K562 (cell line): ENCODE measurements around the gene NRXN3. TPM values are rescaled to one million over a fixed set of nuclear protein-coding genes. Genes with fewer than 3 reads are reported as not detected.

Source experiments
- ATAC-seq: fragments of 200-7000 bp; cut with Tn5 transposase; 3 replicates; pipeline ENCODE4 v1.9.1; 2020; ENCODE audit warnings: moderate library complexity
- BruUV-seq: library from RNA; stranded (reverse); fragments of 400-500 nt; replicated peaks from 2 replicates; lab custom pipeline; 2021; lab: Mats Ljungman, UMichigan
- CTCF ChIA-PET: fragments of 300-600 bp; formaldehyde crosslinking; extraction: SDS; loops from one replicate; lab custom pipeline; 2021; ENCODE audit warnings: low intra/inter-chr PET ratio; lab: Yijun Ruan, JAX
- POLR2A ChIA-PET: fragments of 300-600, 350-650 bp; sonication (Branson Sonifier 250); formaldehyde crosslinking; extraction: SDS; loops from one replicate; lab custom pipeline; 2021; ENCODE audit warnings: antibody characterized with exemption, inconsistent platforms; lab: Yijun Ruan, JAX
- DNase-seq, 4 experiments: peaks; one replicate each; pipeline versions ENCODE4 v3.0.0 to v3.0.0-alpha.2; 2011 to 2018; ENCODE audit warnings: low spot score in 3 of 4, mixed read lengths in 3 of 4; ENCODE audit errors: extremely low read depth in 1 of 4
- FAIRE-seq: peaks from 2 replicates; lab custom pipeline; 2011; peaks lifted over from hg19 to GRCh38; lab: Jason Lieb, UNC
- H2AFZ ChIP-seq: 2 replicates; pipeline ENCODE4 v1.6.0; 2011; ENCODE audit warnings: low read depth, low read length, control low read depth, inconsistent platforms
- H3K27ac ChIP-seq: fragments of 200-600 bp; 3 replicates; pipeline ENCODE4 v1.8.0; 2011; ENCODE audit warnings: low read depth, mild to moderate bottlenecking, control low read depth, inconsistent platforms, low read length, moderate library complexity, mixed read lengths; ENCODE audit errors: extremely low read depth
- H3K27me3 ChIP-seq, 2 experiments: fragments of 300-600 bp in 1 of 2; 2 replicates in 1 of 2; 3 replicates in 1 of 2; pipeline versions ENCODE4 v1.6.0 to v1.8.0; 2011; ENCODE audit warnings: inconsistent platforms in 2 of 2, low read length in 2 of 2, mild to moderate bottlenecking in 1 of 2, mixed read lengths in 1 of 2, moderate library complexity in 1 of 2; ENCODE audit not compliant: control insufficient read depth in 2 of 2, insufficient read depth in 2 of 2
- H3K36me3 ChIP-seq: fragments of 300-600 bp; 3 replicates; pipeline ENCODE4 v1.8.0; 2011; ENCODE audit warnings: mild to moderate bottlenecking, low read length, inconsistent platforms; ENCODE audit not compliant: control insufficient read depth, insufficient read depth
- H3K4me1 ChIP-seq, 2 experiments: fragments of 200-600 bp in 1 of 2; replicated peaks in 1 of 2; 2 replicates in 1 of 2; 3 replicates in 1 of 2; pipeline versions ENCODE4 v1.5.1 to v1.8.0; 2011; ENCODE audit warnings: inconsistent platforms in 2 of 2, low read length in 2 of 2, mild to moderate bottlenecking in 1 of 2, mixed read lengths in 1 of 2, moderate library complexity in 1 of 2; ENCODE audit not compliant: control insufficient read depth in 2 of 2, insufficient read depth in 2 of 2
- H3K4me2 ChIP-seq: 2 replicates; pipeline ENCODE4 v1.6.1; 2011; ENCODE audit warnings: low read length, control low read depth, inconsistent platforms, mixed read lengths; ENCODE audit not compliant: insufficient read depth
- H3K4me3 ChIP-seq: fragments of 200-600 bp; sonication (generic), shearing (Covaris generic); 2 replicates; pipeline ENCODE4 v1.5.1; 2016; ENCODE audit warnings: control low read depth, inconsistent platforms
- H3K79me2 ChIP-seq: fragments of 200-600 bp; 3 replicates; pipeline ENCODE4 v1.8.0; 2011; ENCODE audit warnings: low read length, inconsistent platforms; ENCODE audit not compliant: control insufficient read depth, insufficient read depth
- H3K9ac ChIP-seq, 2 experiments: 2 replicates each; pipeline versions ENCODE4 v1.6.0 to v1.6.1; 2011; ENCODE audit warnings: low read depth in 2 of 2, low read length in 2 of 2, control low read depth in 1 of 2, inconsistent platforms in 1 of 2, mild to moderate bottlenecking in 1 of 2, mixed read lengths in 1 of 2; ENCODE audit not compliant: insufficient read depth in 1 of 2
- H3K9me1 ChIP-seq: one replicate; pipeline ENCODE4 v1.6.0; 2011; ENCODE audit warnings: inconsistent platforms, mild to moderate bottlenecking, low read length, moderate library complexity; ENCODE audit not compliant: control insufficient read depth, insufficient read depth
- H3K9me3 ChIP-seq: replicated peaks from 2 replicates; pipeline ENCODE4 v1.5.1; 2011; ENCODE audit warnings: low read depth, low read length, inconsistent platforms; ENCODE audit not compliant: control insufficient read depth, insufficient read depth
- H4K20me1 ChIP-seq: replicated peaks from 2 replicates; pipeline ENCODE4 v1.6.1; 2011; ENCODE audit warnings: low read length, inconsistent platforms, mixed read lengths; ENCODE audit not compliant: control insufficient read depth, insufficient read depth
- AFF1 ChIP-seq, 2 experiments: fragments of 450-650 bp; IDR thresholded peaks; 2 replicates each; pipeline ENCODE4 v1.6.1; 2018; ENCODE audit warnings: mild to moderate bottlenecking in 2 of 2, low read depth in 1 of 2; ENCODE audit not compliant: partially characterized antibody in 2 of 2
- BCLAF1 ChIP-seq, 2 experiments: fragments of 450-650 bp in 1 of 2; IDR thresholded peaks; 2 replicates each; pipeline ENCODE4 v1.6.1; 2011 to 2017; ENCODE audit warnings: low read depth in 2 of 2, antibody characterized with exemption in 1 of 2, borderline replicate concordance in 1 of 2, low read length in 1 of 2, mild to moderate bottlenecking in 1 of 2, mixed read lengths in 1 of 2; ENCODE audit not compliant: control insufficient read depth in 1 of 2
- DLX4 ChIP-seq: fragments of 250-450 bp; sonication (Bioruptor Pico); IDR thresholded peaks from 2 replicates; pipeline ENCODE4 v1.6.1; 2021; ENCODE audit warnings: mild to moderate bottlenecking
- HDAC1 ChIP-seq, 2 experiments: fragments of 450-650 bp; IDR thresholded peaks; 2 replicates each; pipeline ENCODE4 v1.6.1; 2016 to 2017; ENCODE audit warnings: inconsistent platforms in 1 of 2, mild to moderate bottlenecking in 1 of 2, moderate library complexity in 1 of 2
- HDAC3 ChIP-seq: fragments of 450-650 bp; IDR thresholded peaks from 2 replicates; pipeline ENCODE4 v1.6.1; 2018; ENCODE audit warnings: borderline replicate concordance, mild to moderate bottlenecking, moderate library complexity; ENCODE audit not compliant: partially characterized antibody
- KLF10 ChIP-seq: fragments of 250-450 bp; sonication (Bioruptor Pico); IDR thresholded peaks from 2 replicates; pipeline ENCODE4 v1.6.1; 2021; ENCODE audit warnings: matching md5 sums
- STAT6 ChIP-seq: sonication (generic); formaldehyde crosslinking; IDR thresholded peaks from 2 replicates; pipeline ENCODE4 v1.8.1; 2023; ENCODE audit warnings: mild to moderate bottlenecking, missing genetic modification reagents
- ZNF133 ChIP-seq: fragments of 250-450 bp; sonication (Bioruptor Pico); IDR thresholded peaks from 2 replicates; pipeline ENCODE4 v1.4.0; 2020; ENCODE audit warnings: mild to moderate bottlenecking
- ZNF146 ChIP-seq: IDR thresholded peaks from one replicate; pipeline ENCODE4 v1.6.1; 2018; ENCODE audit warnings: missing compliant biosample characterization; ENCODE audit not compliant: unreplicated experiment
- ZNF79 ChIP-seq: fragments of 250-450 bp; sonication (Bioruptor Pico); IDR thresholded peaks from 2 replicates; pipeline ENCODE4 v1.4.0; 2020; ENCODE audit warnings: low read depth, mild to moderate bottlenecking, moderate library complexity
- ZSCAN29 ChIP-seq: fragments of 450-650 bp; IDR thresholded peaks from 2 replicates; pipeline ENCODE4 v1.6.1; 2017
- WGBS: fragments of 100-300 bp; shearing (Covaris generic); methylation state at CpG from one replicate; pipeline ENCODE4 v1.1.6; 2016; ENCODE audit warnings: low coverage, mixed read lengths; ENCODE audit not compliant: insufficient coverage; ENCODE audit errors: missing lambda C conversion rate; 5-methylcytosine and 5-hydroxymethylcytosine counted together
- in situ Hi-C: fragments of 300-500 bp; cut with MboI; formaldehyde crosslinking; loops from 4 replicates; pipeline ENCODE4 v1.15.0; 2018; ENCODE audit warnings: inconsistent platforms, mixed read lengths
- intact Hi-C: fragments of 100-400 bp; cut with micrococcal nuclease; formaldehyde crosslinking; loops from 2 replicates; pipeline ENCODE4 v1.14.2; 2022
- polyA plus RNA-seq, 8 experiments: library from polyadenylated mRNA; depleted of rRNA in 4 of 8; stranded (reverse) in 5 of 8; unstranded in 3 of 8; fragments of >200 nt; fragmentation: Nextera tagmentation in 2 of 8; fragmentation: Illumina TruSeq in 1 of 8; extraction: Ambion mirVana in 2 of 8; extraction: Trizol in 1 of 8; gene quantifications; 2 replicates each; pipeline versions ENCODE4 v1.2.1 to v1.2.3, GENCODE V29; 2011 to 2014; ENCODE audit warnings: inconsistent platforms in 1 of 8, missing spikeins in 1 of 8
- total RNA-seq, 7 experiments: library from RNA; depleted of rRNA in 6 of 7; stranded (reverse); fragments of >200 nt in 6 of 7; fragmentation: Illumina TruSeq in 2 of 7; extraction: Trizol in 2 of 7; gene quantifications; 2 replicates each; pipeline versions ENCODE4 v1.2.1 to v1.2.3, GENCODE V29; 2011 to 2021; ENCODE audit warnings: low replicate concordance in 1 of 7

The NRXN3 gene
- total and polyA plus RNA-seq, 9 of the 15 experiments (the other 6 are each of a cell fraction or from before 2014, with no cell fraction given) = 0.09 TPM; not detected in 8

- peak in 1 of 2 experiments; percentile 31 for TF ChIP-seq AFF1 (IDR thresholded peaks at IDR 0.05; ENCODE audit: low read depth in 1 of 2, partially characterized antibody in 2 of 2)
- no peak for TF ChIP-seq DLX4
- TF ChIP-seq ZNF79 (CRISPR knock-in tag) = no peak
- no peak for TF ChIP-seq KLF10 (CRISPR knock-in tag)
These were observed 349.7 kb downstream of the NRXN3 start (continued) for GRCh38 chr14:78519863-78520262.

GRCh38 chr14:78524196-78524595 lies 354.0 kb downstream of the NRXN3 start:
- Histone ChIP-seq H3K36me3 (no peaks in the 10 kb centered on the region), H3K9me1 (no peaks in the 10 kb centered on the region), H3K27ac (no peak overlapping the region), H3K27me3 (no peaks in the 10 kb centered on the region), H3K9me3 (no peaks in the 10 kb centered on the region), H4K20me1 (no peaks in the 10 kb centered on the region), H3K9ac (no peak overlapping the region), H2AFZ (no peak overlapping the region), H3K79me2 (no peaks in the 10 kb centered on the region), H3K4me3 (no peak overlapping the region), H3K4me1 (no peaks in the 10 kb centered on the region), H3K4me2 (no peak overlapping the region)
- ATAC-seq = no peak
- no peak for FAIRE-seq
- intact Hi-C loops = no loop called here
- DNase-seq = no peak
- ChIA-PET POLR2A (no interaction called here), CTCF (no interaction called here)
- 2% methylated on average over 7 of the region's 7 CpGs for WGBS
- no TSS peak for BruUV-seq
- in situ Hi-C loops = no loop called here
- no peak for TF ChIP-seq ZSCAN29
- no peak for TF ChIP-seq HDAC1 (IDR thresholded peaks at IDR 0.05)
- no peak for TF ChIP-seq STAT6 (CRISPR knock-in tag)
- no peak for TF ChIP-seq HDAC3
- TF ChIP-seq ZNF146 = no peak
- no peak for TF ChIP-seq BCLAF1 (IDR thresholded peaks at IDR 0.05; ENCODE audit: borderline replicate concordance in 1 of 2, control insufficient read depth in 1 of 2, low read depth in 2 of 2, low read length in 1 of 2)
- TF ChIP-seq ZNF133 (CRISPR knock-in tag) = no peak
